HG03342 (cell line): Measurements from ENCODE around the gene SGPP2.
"Not testable (repeated sequence)": the region's sequence is repeated elsewhere in the genome, so short reads cannot be mapped to it uniquely, and the experiment has no call there.

Source experiments
- ATAC-seq: cut with Tn5 transposase; IDR thresholded peaks from one replicate; pipeline ENCODE4 v1.9.1; 2021; ENCODE audit warnings: mild to moderate bottlenecking, moderate library complexity; ENCODE audit not compliant: unreplicated experiment

Gene SGPP2

GRCh38 chr2:222572751-222573174, 148.4 kb downstream of the SGPP2 start:
- ATAC-seq: no peak

DNA sequence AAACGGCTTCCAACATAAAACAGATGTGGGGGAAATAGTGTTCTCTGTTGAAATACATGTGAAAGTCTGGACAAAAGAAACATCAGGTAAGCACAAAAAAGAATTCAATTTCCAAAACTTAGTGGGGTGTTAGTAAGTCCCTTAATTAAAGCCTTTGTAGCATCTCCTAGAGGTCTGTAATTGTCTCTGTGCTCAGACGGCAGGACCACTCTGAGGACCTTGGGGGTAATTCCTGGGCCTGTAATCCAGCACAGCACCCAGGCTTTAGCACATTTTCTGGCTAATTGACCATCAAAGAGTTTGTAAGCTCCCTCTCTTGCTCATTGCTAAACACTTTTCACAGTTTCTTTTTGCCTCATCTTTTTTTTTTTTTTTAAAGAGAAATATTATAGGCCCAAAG, 151.3 kb downstream of the SGPP2 start:
- no peak for ATAC-seq

GRCh38 chr2:222576171-222577081, 152.1 kb downstream of the SGPP2 start:
- ATAC-seq: no peak

DNA sequence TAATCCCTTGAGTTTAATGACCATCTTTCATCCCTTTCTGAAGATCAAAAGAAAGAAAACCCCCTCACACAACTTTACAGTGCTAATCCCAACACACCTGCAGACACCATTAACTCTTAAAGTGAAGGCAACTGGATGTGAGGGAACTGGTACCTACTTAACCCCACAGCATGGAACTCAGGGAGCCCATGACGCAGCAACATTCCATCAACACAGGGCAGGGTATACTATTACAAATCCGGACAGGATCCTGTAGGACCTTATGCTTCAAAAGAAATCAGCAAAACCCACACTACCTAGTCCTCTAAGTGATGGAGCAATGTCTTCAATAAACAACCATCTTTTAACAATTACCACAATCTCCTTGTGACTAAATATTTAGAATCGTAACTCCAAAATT, 153.0 kb downstream of the SGPP2 start:
- ATAC-seq: no peak

DNA sequence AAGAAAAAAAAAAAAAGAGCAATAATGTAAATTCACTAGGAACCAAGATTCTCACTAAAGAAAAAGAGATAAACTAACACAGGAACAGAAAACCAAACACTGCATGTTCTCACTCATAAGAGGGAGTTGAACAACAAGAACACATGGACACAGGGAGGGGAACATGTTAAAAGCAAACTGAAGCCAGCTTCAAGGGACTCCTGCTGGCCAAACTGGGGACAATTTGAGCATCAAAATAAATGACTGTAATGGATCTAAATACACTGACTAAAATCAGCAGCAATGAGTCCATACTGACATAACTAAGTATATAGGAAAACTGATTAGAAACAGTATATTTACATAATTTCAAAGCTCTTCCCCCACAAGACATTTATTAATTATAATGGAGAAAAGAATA, 158.6 kb downstream of the SGPP2 start:
- no peak for ATAC-seq

DNA sequence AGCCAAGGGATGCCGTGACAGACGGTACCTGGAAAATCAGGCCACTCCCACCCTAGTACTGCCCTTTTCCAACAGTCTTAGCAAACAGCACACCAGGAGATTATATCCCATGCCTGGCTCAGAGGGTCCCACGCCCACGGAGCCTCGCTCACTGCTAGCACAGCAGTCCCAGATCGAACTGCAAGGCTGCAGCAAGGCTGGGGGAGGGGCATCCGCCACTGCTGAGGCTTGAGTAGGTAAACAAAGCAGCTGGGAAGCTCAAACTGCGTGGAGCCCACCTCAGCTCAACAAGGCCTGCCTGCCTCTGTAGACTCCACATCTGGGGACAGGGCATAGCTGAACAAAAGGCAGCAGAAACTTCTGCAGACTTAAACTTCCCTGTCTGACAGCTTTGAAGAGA, 160.2 kb downstream of the SGPP2 start:
- not testable (repeated sequence) for ATAC-seq

- no peak for ATAC-seq
Observed at GRCh38 chr2:222591661-222592060, 167.3 kb downstream of the SGPP2 start.

GRCh38 chr2:222592176-222592575, 167.8 kb downstream of the SGPP2 start:
- no peak for ATAC-seq

DNA sequence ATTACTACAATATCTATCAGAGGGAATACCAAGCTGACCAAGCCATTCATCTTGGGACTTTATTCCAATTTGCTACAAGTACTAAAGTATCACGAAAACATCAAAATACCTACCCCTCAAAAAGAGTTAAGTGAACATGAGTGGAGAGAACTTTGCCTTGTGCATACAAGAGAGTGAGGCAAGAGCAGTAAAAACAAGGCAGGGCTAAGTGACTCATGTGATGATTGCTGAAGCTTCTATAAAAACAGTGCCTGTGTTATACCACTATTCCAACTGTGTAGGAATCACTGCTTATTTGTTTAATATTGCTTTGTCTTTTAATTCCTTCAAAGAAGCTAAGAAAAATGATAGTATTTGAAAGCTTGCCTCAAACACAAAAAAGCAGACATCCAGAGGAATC, 170.3 kb downstream of the SGPP2 start:
- no peak for ATAC-seq

DNA sequence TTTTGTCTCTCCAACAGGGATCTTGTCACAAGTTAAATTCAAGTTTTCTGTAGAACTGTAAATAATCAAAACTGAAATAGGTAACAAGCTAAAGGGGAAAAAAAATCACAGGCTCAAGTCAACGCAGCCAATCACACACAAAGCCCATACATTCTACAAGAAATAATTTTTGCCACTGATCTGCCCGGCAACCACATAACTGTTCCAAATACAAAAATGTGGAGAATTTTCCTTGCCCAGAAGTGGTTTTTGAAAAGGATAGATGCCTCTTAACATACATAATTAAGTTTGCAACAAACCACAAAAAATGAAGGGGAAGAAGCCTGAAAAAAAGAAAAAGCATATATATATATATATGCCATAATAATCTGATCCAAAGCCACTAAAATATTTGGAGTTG, 171.2 kb downstream of the SGPP2 start:
- ATAC-seq: no peak

GRCh38 chr2:222598611-222599010, 174.3 kb downstream of the SGPP2 start:
- ATAC-seq: no peak

- no peak for ATAC-seq
Observed at GRCh38 chr2:222603501-222603900, 179.2 kb downstream of the SGPP2 start.

- no peak for ATAC-seq
Observed at GRCh38 chr2:222604749-222605515, 180.6 kb downstream of the SGPP2 start.

- ATAC-seq: no peak
Observed at GRCh38 chr2:222606306-222606705, 182.0 kb downstream of the SGPP2 start.

GRCh38 chr2:222608081-222608480, 183.7 kb downstream of the SGPP2 start:
- no peak for ATAC-seq

- ATAC-seq: no peak
Observed at GRCh38 chr2:222609381-222609780, 185.0 kb downstream of the SGPP2 start.
